ENCODE measurements around the gene RAP2B. TPM values are rescaled to one million over a fixed set of nuclear protein-coding genes. Genes with fewer than 3 reads are reported as not detected.
"Not testable (repeated sequence)": the region's sequence is repeated elsewhere in the genome, so short reads cannot be mapped to it uniquely, and the experiment has no call there.

RAP2B gene
- total RNA-seq, 6 experiments from 2014 or later, result 13.3 to 20.9 (median 18.6) TPM

DNA sequence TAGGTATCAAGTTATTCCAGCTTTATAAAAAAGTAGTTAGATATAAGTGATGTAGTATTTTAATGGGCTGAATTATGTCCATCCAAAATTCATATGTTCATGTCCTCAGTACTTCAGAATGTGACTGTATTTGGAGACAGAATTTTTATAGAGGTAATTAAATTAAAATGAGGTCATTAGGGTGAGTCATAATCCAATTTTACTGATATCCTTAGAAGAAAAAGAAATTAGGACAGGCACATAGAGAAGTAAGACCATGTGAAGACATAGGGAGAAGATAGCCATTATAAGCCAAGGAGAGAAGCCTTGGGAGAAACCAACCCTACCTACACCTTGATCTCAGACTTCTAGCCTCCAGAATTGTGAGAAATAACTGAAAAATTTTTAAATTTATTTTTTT is 30.3 kb downstream of the RAP2B start:
- H3K4me3 Mint-ChIP-seq, result no peak overlapping the region
- no peak overlapping the region for H3K27ac Mint-ChIP-seq
- DNase-seq, result no peak
- H3K27me3 Mint-ChIP-seq (ENCODE audit: insufficient read depth), result no peaks in the 10 kb centered on the region; the same call in 1 of the 2 replicates
- peaks cover 4% of the 10 kb centered on the region; the same call in 1 of the 2 replicates for H3K4me1 Mint-ChIP-seq (ENCODE audit: low read depth)
- no peaks in the 10 kb centered on the region for H3K36me3 Mint-ChIP-seq (ENCODE audit: low read depth)
- H3K9me3 Mint-ChIP-seq, result no peaks in the 10 kb centered on the region
- TF ChIP-seq, protein P1, sequence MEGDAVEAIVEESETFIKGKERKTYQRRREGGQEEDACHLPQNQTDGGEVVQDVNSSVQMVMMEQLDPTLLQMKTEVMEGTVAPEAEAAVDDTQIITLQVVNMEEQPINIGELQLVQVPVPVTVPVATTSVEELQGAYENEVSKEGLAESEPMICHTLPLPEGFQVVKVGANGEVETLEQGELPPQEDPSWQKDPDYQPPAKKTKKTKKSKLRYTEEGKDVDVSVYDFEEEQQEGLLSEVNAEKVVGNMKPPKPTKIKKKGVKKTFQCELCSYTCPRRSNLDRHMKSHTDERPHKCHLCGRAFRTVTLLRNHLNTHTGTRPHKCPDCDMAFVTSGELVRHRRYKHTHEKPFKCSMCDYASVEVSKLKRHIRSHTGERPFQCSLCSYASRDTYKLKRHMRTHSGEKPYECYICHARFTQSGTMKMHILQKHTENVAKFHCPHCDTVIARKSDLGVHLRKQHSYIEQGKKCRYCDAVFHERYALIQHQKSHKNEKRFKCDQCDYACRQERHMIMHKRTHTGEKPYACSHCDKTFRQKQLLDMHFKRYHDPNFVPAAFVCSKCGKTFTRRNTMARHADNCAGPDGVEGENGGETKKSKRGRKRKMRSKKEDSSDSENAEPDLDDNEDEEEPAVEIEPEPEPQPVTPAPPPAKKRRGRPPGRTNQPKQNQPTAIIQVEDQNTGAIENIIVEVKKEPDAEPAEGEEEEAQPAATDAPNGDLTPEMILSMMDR (IDR thresholded peaks at IDR 0.05), result no peak

DNA sequence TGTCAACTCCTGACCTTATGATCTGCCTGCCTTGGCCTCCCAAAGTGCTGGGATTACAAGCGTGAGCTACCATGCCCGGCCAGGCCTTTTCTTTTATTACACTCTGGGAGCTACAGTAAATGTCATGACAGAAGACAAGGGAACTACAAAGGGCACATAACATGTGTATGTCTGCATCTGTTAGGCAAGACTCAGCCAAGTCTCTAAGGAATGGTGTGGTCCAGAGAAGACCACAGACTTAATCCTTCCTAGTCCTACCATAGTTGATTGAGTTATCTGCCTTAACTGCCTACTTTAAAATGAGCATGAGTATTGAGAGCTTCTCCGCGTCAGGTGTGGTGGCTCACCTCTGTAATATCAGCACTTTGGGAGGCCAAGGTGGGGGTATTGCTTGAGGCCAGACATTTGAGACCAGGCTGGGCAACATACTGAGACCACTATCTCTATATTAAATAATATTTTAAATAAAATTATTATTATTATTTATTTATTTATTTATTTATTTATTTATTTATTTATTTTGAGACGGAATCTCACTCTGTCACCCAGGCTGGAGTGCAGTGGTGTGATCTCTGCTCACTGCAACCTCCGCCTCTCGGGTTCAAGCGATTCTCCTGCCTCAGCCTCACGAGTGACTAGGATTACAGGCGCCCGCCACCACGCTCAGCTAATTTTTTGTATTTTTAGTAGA is 31.9 kb downstream of the RAP2B start:
- not testable (repeated sequence) for H3K27ac Mint-ChIP-seq; H3K27me3 Mint-ChIP-seq (ENCODE audit: insufficient read depth); H3K4me1 Mint-ChIP-seq (ENCODE audit: low read depth); DNase-seq; H3K36me3 Mint-ChIP-seq (ENCODE audit: low read depth); H3K9me3 Mint-ChIP-seq; H3K4me3 Mint-ChIP-seq

DNA sequence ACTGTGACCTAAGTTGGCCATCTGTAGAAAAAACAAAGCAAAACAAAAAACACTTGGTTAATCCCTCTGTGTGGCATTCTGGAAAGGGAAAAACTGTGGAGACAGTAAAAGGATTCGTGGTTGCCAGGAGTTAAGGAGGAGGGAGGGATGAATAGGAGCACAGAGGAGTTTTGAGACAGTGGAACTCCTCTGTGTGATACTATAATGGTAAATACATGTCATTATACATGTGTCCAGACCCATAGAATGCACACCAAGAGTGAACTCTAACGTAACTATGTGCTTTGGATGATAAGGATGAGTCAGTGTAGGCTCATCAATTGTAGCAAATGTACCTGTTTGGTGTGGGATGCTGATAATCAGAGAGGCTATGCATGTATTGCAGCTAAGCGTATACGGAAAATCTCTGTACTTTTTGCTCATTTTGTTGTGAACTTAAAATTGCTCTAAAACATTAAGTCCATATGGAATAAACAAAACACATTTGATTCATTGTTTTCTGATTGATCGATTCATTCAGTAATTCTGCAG is 33.4 kb downstream of the RAP2B start:
- H3K27ac Mint-ChIP-seq, result no peak overlapping the region
- no peaks in the 10 kb centered on the region for H3K36me3 Mint-ChIP-seq (ENCODE audit: low read depth)
- no peaks in the 10 kb centered on the region for H3K27me3 Mint-ChIP-seq (ENCODE audit: insufficient read depth)
- H3K4me3 Mint-ChIP-seq, result no peak overlapping the region
- no peaks in the 10 kb centered on the region for H3K9me3 Mint-ChIP-seq
- TF ChIP-seq, protein P1 (IDR thresholded peaks at IDR 0.05), result no peak
- DNase-seq, result no peak
- H3K4me1 Mint-ChIP-seq (ENCODE audit: low read depth), result no peaks in the 10 kb centered on the region

DNA sequence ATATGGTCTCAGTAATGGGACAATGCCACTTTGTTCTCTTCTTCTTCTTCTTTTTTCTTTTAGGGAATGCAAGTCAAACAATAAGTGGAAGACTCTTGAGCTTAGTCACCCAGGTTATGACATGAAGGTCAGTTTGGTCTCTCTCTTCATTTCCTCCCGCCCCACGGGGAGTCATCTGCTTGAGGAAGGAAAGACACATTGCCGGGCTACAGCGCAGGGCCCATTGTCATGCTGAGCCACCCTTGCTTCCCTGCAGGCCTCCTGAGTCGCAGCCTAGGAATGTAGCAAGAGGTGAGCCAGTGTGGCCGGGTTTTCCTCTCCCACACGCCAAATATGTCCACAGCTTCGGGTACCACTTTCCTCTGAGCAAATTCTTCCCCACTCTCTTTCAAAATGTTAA is 47.6 kb downstream of the RAP2B start:
- H3K27ac Mint-ChIP-seq, result peak overlapping the region; percentile 75
- H3K36me3 Mint-ChIP-seq (ENCODE audit: low read depth), result no peaks in the 10 kb centered on the region
- TF ChIP-seq, protein P1 (IDR thresholded peaks at IDR 0.05), result no peak
- no peaks in the 10 kb centered on the region for H3K9me3 Mint-ChIP-seq
- DNase-seq, result peak; percentile 54
- H3K4me3 Mint-ChIP-seq, result peak overlapping the region; percentile 44
- no peaks in the 10 kb centered on the region for H3K27me3 Mint-ChIP-seq (ENCODE audit: insufficient read depth)
- peaks cover 40% of the 10 kb centered on the region for H3K4me1 Mint-ChIP-seq (ENCODE audit: low read depth)

DNA sequence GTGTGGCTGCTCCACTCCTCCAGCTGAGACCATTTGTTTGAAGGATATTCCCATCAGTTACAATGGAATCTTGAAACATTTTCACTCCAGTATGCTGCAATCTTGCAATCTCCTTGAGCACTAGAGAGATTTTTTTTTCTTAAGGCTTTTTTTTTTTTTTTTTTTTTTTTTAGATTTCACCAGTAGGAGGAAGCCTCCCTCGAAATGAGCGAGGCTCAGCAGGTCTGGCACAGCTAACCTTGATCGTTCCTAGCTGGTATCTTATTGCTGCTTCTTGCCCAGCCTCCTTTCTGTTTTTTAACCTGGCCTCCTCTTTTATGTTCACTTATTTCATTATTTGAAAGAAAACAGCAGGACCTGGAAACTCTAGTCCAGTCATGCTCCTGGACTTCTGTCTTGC is 48.1 kb downstream of the RAP2B start:
- H3K27ac Mint-ChIP-seq, result peak overlapping the region; percentile 75
- H3K4me3 Mint-ChIP-seq, result peak overlapping the region; percentile 44
- H3K9me3 Mint-ChIP-seq, result no peaks in the 10 kb centered on the region

DNA sequence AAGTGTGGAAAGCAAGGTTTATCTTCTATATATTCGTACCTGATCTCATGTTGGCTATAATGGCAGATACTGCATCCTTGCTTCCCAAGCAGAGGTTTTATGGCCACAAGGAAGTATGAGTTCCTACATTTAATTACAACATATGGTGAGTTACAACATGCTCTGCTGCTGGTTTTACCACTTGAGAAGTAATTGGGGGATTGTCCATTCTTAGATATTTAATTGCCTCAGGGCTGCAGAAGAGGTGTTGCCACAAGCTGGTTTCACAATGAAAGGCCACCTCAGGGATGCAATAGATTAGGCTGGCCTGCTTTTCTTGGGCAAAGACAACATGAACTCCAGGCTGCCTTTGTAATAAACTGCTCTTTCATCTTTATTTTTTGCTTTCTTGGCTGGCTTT is 48.6 kb downstream of the RAP2B start:
- Mint-ChIP-seq H3K36me3 (ENCODE audit: low read depth) (no peaks in the 10 kb centered on the region), H3K9me3 (no peaks in the 10 kb centered on the region), H3K27me3 (ENCODE audit: insufficient read depth) (no peaks in the 10 kb centered on the region), H3K4me3 (no peak overlapping the region), H3K4me1 (ENCODE audit: low read depth) (peaks cover 40% of the 10 kb centered on the region), H3K27ac (no peak overlapping the region)
- no peak for DNase-seq
- TF ChIP-seq, protein P1 (IDR thresholded peaks at IDR 0.05), result no peak

More for the DNA sequence above, 48.1 kb downstream of the RAP2B start:
- Mint-ChIP-seq H3K36me3 (ENCODE audit: low read depth) (no peaks in the 10 kb centered on the region), H3K4me1 (ENCODE audit: low read depth) (peaks cover 40% of the 10 kb centered on the region), H3K27me3 (ENCODE audit: insufficient read depth) (no peaks in the 10 kb centered on the region)
- DNase-seq, result peak; percentile 30
- TF ChIP-seq, protein P1 (IDR thresholded peaks at IDR 0.05), result peak; percentile 50
